HepG2 (cell line): ENCODE measurements around the gene RNF8. TPM values are rescaled to one million over a fixed set of nuclear protein-coding genes. Genes with fewer than 3 reads are reported as not detected.

ENCODE experiments used
- ATAC-seq: fragments of 200-7000 bp; cut with Tn5 transposase; 3 replicates; pipeline ENCODE4 v1.9.1; 2020; ENCODE audit warnings: mild to moderate bottlenecking, moderate library complexity
- BruUV-seq: library from RNA; stranded (reverse); fragments of 400-500 nt; replicated peaks from 2 replicates; lab custom pipeline; 2021; lab: Mats Ljungman, UMichigan
- CTCF ChIA-PET: fragments of 300-600 bp; formaldehyde crosslinking; extraction: SDS; loops from one replicate; lab custom pipeline; 2021; ENCODE audit warnings: low total read pairs, inconsistent platforms, low intra/inter-chr PET ratio; lab: Yijun Ruan, JAX
- POLR2A ChIA-PET: fragments of 350-600 bp; sonication (Branson Sonifier 250); formaldehyde crosslinking; loops from one replicate; lab custom pipeline; 2020; ENCODE audit warnings: antibody characterized with exemption, inconsistent platforms; lab: Yijun Ruan, JAX
- DNase-seq: peaks from one replicate; pipeline ENCODE4 v3.0.0-alpha.2; 2015; ENCODE audit warnings: low spot score
- FAIRE-seq: peaks from 3 replicates; lab custom pipeline; 2011; peaks lifted over from hg19 to GRCh38; lab: Jason Lieb, UNC
- H2AFZ ChIP-seq: one replicate; pipeline ENCODE4 v1.6.1; 2011; ENCODE audit warnings: low read length, inconsistent platforms
- H3K27ac ChIP-seq: fragments of 300-600 bp; 3 replicates; pipeline ENCODE4 v1.8.0; 2011; ENCODE audit warnings: mixed run types, mild to moderate bottlenecking, mixed read lengths, low read length, inconsistent platforms; ENCODE audit not compliant: insufficient read depth; ENCODE audit errors: extremely low read length
- H3K27me3 ChIP-seq, 2 experiments: fragments of 200-600 bp in 1 of 2; 2 replicates in 1 of 2; 3 replicates in 1 of 2; pipeline versions ENCODE4 v1.6.0 to v1.8.0; 2011; ENCODE audit warnings: low read length in 2 of 2, mild to moderate bottlenecking in 2 of 2, moderate library complexity in 2 of 2, inconsistent platforms in 1 of 2; ENCODE audit not compliant: insufficient read depth in 2 of 2, control insufficient read depth in 1 of 2
- H3K36me3 ChIP-seq, 2 experiments: fragments of 200-600 bp in 1 of 2; replicated peaks in 1 of 2; 2 replicates in 1 of 2; 3 replicates in 1 of 2; pipeline versions ENCODE4 v1.5.1 to v1.8.0; 2011; ENCODE audit warnings: low read length in 2 of 2, inconsistent platforms in 1 of 2; ENCODE audit not compliant: insufficient read depth in 2 of 2, control insufficient read depth in 1 of 2
- H3K4me1 ChIP-seq: 2 replicates; pipeline ENCODE4 v1.5.1; 2012; ENCODE audit warnings: low read length, inconsistent platforms; ENCODE audit not compliant: insufficient read depth
- H3K4me2 ChIP-seq: 2 replicates; pipeline ENCODE4 v1.6.0; 2011; ENCODE audit warnings: low read depth, low read length, inconsistent platforms
- H3K4me3 ChIP-seq, 3 experiments: fragments of 200-600 bp in 1 of 3; sonication (generic), shearing (Covaris generic) in 1 of 3; replicated peaks in 1 of 3; 2 replicates each; pipeline ENCODE4 v1.5.1; 2011 to 2016; ENCODE audit warnings: low read length in 3 of 3, inconsistent platforms in 2 of 3, low read depth in 2 of 3, mild to moderate bottlenecking in 2 of 3, control low read depth in 1 of 3, mixed read lengths in 1 of 3; ENCODE audit not compliant: insufficient read depth in 1 of 3
- H3K79me2 ChIP-seq: one replicate; pipeline ENCODE4 v1.6.1; 2011; ENCODE audit warnings: low read length, inconsistent platforms; ENCODE audit not compliant: insufficient read depth
- H3K9ac ChIP-seq: 2 replicates; pipeline ENCODE4 v1.6.0; 2011; ENCODE audit warnings: mild to moderate bottlenecking, low read depth, low read length, inconsistent platforms; ENCODE audit not compliant: insufficient read depth
- H3K9me3 ChIP-seq: 2 replicates; pipeline ENCODE4 v1.5.1; 2012; ENCODE audit warnings: mild to moderate bottlenecking, low read length
- H4K20me1 ChIP-seq: 2 replicates; pipeline ENCODE4 v1.6.0; 2011; ENCODE audit warnings: inconsistent platforms, mild to moderate bottlenecking, low read length, moderate library complexity; ENCODE audit not compliant: insufficient read depth
- HMGXB4 ChIP-seq, 2 experiments: sonication (generic) in 1 of 2; formaldehyde crosslinking in 1 of 2; IDR thresholded peaks; 2 replicates each; pipeline versions ENCODE4 v1.4.0 to v1.6.1; 2018 to 2020; ENCODE audit warnings: missing genetic modification reagents in 2 of 2, borderline replicate concordance in 1 of 2, low read depth in 1 of 2, mild to moderate bottlenecking in 1 of 2, missing biosample characterization in 1 of 2
- LRRFIP1 ChIP-seq: sonication (generic); formaldehyde crosslinking; conservative IDR thresholded peaks from 2 replicates; pipeline ENCODE4 v1.4.0; 2020; ENCODE audit warnings: missing genetic modification reagents
- PTBP1 ChIP-seq: fragments of 200-400 bp; formaldehyde crosslinking; IDR thresholded peaks from 2 replicates; pipeline ENCODE4 v1.6.1; 2018; ENCODE audit warnings: low read length, low read depth; ENCODE audit not compliant: poor library complexity, severe bottlenecking
- RFX1 ChIP-seq: fragments of 450-650 bp; IDR thresholded peaks from 2 replicates; pipeline ENCODE4 v1.6.1; 2017
- TEAD3 ChIP-seq: optimal IDR thresholded peaks from 2 replicates; pipeline ENCODE3; 2016; ENCODE audit warnings: borderline replicate concordance
- ZNF124 ChIP-seq: sonication (generic); formaldehyde crosslinking; IDR thresholded peaks from 2 replicates; pipeline ENCODE4 v1.4.0; 2020; ENCODE audit warnings: missing genetic modification reagents
- ZNF362 ChIP-seq: sonication (generic); formaldehyde crosslinking; IDR thresholded peaks from 2 replicates; pipeline ENCODE4 v1.4.0; 2020; ENCODE audit warnings: missing genetic modification reagents, mild to moderate bottlenecking, borderline replicate concordance
- in situ Hi-C: cut with HindIII; loops from 2 replicates; pipeline ENCODE4 v1.10.0; 2017; ENCODE audit warnings: low pct_unique_long_range_greater_than_20kb; ENCODE audit not compliant: extremely low pct_ligation_motif_present
- intact Hi-C: fragments of 100-400 bp; cut with micrococcal nuclease; formaldehyde crosslinking; loops from one replicate; pipeline ENCODE4 v1.10.0; 2022; ENCODE audit not compliant: unreplicated experiment
- polyA plus RNA-seq, 8 experiments: library from polyadenylated mRNA; depleted of rRNA in 3 of 8; stranded (reverse) in 7 of 8; unstranded in 1 of 8; fragments of >200 nt; fragmentation: Illumina TruSeq in 4 of 8; extraction: Trizol in 4 of 8; gene quantifications; 2 replicates each; pipeline versions ENCODE4 v1.2.1 to v1.2.3, GENCODE V29; 2011 to 2016; ENCODE audit warnings: low read depth in 4 of 8, missing spikeins in 1 of 8, mixed read lengths in 1 of 8; ENCODE audit not compliant: insufficient read depth in 1 of 8
- total RNA-seq, 5 experiments: library from RNA; depleted of rRNA; stranded (reverse); fragments of >200 nt; fragmentation: Illumina TruSeq; extraction: Trizol; gene quantifications; 2 replicates each; pipeline ENCODE4 v1.2.3, GENCODE V29; 2016; ENCODE audit warnings: low read depth in 1 of 5

Gene RNF8
- total and polyA plus RNA-seq, 2 of the 13 experiments (the other 11 are each of a cell fraction or from before 2014, with no cell fraction given) = 21.8 to 47.6 TPM

- POLR2A ChIA-PET = no interaction called here
- peaks cover 34% of the 10 kb centered on the region for H3K4me1 ChIP-seq
- H2AFZ ChIP-seq = no peak overlapping the region
- H3K4me2 ChIP-seq = no peak overlapping the region
- H3K79me2 ChIP-seq = no peaks in the 10 kb centered on the region
- no TSS peak for BruUV-seq
- peaks cover 20 to 51% of the 10 kb centered on the region in 2 experiments for H3K36me3 ChIP-seq
- H4K20me1 ChIP-seq = no peaks in the 10 kb centered on the region
- FAIRE-seq (no peak), ATAC-seq (no peak), DNase-seq (no peak)
- no peaks in the 10 kb centered on the region for H3K27me3 ChIP-seq
- H3K9ac ChIP-seq = no peak overlapping the region
- CTCF ChIA-PET = no interaction called here
- in situ Hi-C loops (no loop called here), intact Hi-C loops (no loop called here)
- TF ChIP-seq HMGXB4 (CRISPR knock-in tag; IDR thresholded peaks at IDR 0.05; ENCODE audit: borderline replicate concordance in 1 of 2, low read depth in 1 of 2) (no peak), RFX1 (no peak), ZNF124 (CRISPR knock-in tag) (no peak), TEAD3 (CRISPR knock-in tag) (peak; percentile 28), LRRFIP1 (CRISPR knock-in tag) (no peak), ZNF362 (CRISPR knock-in tag) (0 out of 2 replicates have a peak, but pooled peaks have one; percentile 22), PTBP1 (no peak)
- H3K4me3 ChIP-seq = no peak overlapping the region
- no peaks in the 10 kb centered on the region for H3K9me3 ChIP-seq
- no peak overlapping the region for H3K27ac ChIP-seq
These were observed 32.7 kb upstream of the RNF8 start for GRCh38 chr6:37321101-37321500.
